DND-41 (cell line): ENCODE results near the gene GOLGA8H.
"Not testable (repeated sequence)": the region's sequence is repeated elsewhere in the genome, so short reads cannot be mapped to it uniquely, and the experiment has no call there.

Experiments used
- EZH2 ChIP-seq: IDR thresholded peaks from 3 replicates; pipeline ENCODE4 v1.6.1; 2012; ENCODE audit warnings: borderline replicate concordance, low read depth, mild to moderate bottlenecking, moderate library complexity, low read length, inconsistent platforms; ENCODE audit not compliant: severe bottlenecking
- TF ChIP-seq, protein P1 (sequence below): IDR thresholded peaks from 2 replicates; pipeline ENCODE4 v1.5.1; 2012; ENCODE audit warnings: borderline replicate concordance, low read length, moderate library complexity, mild to moderate bottlenecking; ENCODE audit not compliant: poor library complexity, severe bottlenecking; ENCODE audit errors: extremely low read depth

DNA sequence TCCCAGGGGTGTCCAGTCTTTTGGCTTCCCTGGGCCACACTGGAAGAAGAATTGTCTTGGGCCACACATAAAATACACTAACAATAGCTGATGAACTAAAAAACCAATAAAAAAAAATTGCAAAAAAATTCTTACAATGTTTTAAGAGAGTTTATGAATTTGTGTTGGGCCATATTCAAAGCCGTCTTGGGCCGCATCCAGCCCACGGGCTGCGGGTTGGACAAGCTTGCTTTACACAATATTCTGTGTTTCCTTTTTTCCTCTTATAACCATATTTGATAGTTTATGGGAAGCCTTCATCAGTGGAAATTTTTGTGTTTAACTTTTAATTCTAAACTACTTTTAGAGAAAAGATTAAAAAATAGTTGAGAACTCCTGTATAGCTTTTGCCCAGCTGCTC lies 23.1 kb upstream of the GOLGA8H start:
- TF ChIP-seq, protein P1, sequence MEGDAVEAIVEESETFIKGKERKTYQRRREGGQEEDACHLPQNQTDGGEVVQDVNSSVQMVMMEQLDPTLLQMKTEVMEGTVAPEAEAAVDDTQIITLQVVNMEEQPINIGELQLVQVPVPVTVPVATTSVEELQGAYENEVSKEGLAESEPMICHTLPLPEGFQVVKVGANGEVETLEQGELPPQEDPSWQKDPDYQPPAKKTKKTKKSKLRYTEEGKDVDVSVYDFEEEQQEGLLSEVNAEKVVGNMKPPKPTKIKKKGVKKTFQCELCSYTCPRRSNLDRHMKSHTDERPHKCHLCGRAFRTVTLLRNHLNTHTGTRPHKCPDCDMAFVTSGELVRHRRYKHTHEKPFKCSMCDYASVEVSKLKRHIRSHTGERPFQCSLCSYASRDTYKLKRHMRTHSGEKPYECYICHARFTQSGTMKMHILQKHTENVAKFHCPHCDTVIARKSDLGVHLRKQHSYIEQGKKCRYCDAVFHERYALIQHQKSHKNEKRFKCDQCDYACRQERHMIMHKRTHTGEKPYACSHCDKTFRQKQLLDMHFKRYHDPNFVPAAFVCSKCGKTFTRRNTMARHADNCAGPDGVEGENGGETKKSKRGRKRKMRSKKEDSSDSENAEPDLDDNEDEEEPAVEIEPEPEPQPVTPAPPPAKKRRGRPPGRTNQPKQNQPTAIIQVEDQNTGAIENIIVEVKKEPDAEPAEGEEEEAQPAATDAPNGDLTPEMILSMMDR = not testable (repeated sequence)
- not testable (repeated sequence) for TF ChIP-seq EZH2
